Measurements from ENCODE around the gene ARRDC3. TPM values are rescaled to one million over a fixed set of nuclear protein-coding genes. Genes with fewer than 3 reads are reported as not detected.

Gene ARRDC3
- total RNA-seq, 1 experiment from 2014 or later: 2.8 TPM

GRCh38 chr5:91352831-91353695 is 30.1 kb downstream of the ARRDC3 start:
- no peak overlapping the region for H3K27ac ChIP-seq (ENCODE audit: insufficient read length, low read depth, low read length)
- no peak overlapping the region for H2BK5ac ChIP-seq (ENCODE audit: insufficient read length, low read length)
- H3K9me3 ChIP-seq (ENCODE audit: control insufficient read depth, low read depth, low read length): no peaks in the 10 kb centered on the region
- H3K18ac ChIP-seq (ENCODE audit: insufficient read length, low read depth, low read length): no peak overlapping the region
- no peak overlapping the region for H2BK120ac ChIP-seq (ENCODE audit: low read depth, low read length, poor library complexity, severe bottlenecking)
- WGBS (ENCODE audit: extremely low coverage, insufficient read length, low lambda C conversion rate): no CpG with 5 or more reads among the region's 9 CpGs
- no peak overlapping the region for H2BK15ac ChIP-seq (ENCODE audit: low read depth, low read length)
- H4K91ac ChIP-seq (ENCODE audit: insufficient read length, low read depth, low read length): no peak overlapping the region
- H2AFZ ChIP-seq (ENCODE audit: low read length): no peak overlapping the region
- no peak overlapping the region for H3K4me2 ChIP-seq (ENCODE audit: insufficient read depth, insufficient read length, low read length)
- no peak for DNase-seq
- peaks cover 4% of the 10 kb centered on the region; the same call in 1 of the 2 replicates for H3K4me1 ChIP-seq (ENCODE audit: insufficient read depth, low read length)
- no peaks in the 10 kb centered on the region for H3K27me3 Mint-ChIP-seq (ENCODE audit: low read depth)
- H2BK20ac ChIP-seq (ENCODE audit: low read depth, low read length, poor library complexity, severe bottlenecking): no peak overlapping the region
- H3K23ac ChIP-seq (ENCODE audit: insufficient read length, low read depth, low read length): no peak overlapping the region
- no peaks in the 10 kb centered on the region for H3K79me2 ChIP-seq (ENCODE audit: insufficient read depth, low read length)
- H3K27ac Mint-ChIP-seq: no peak overlapping the region
- no peak overlapping the region for H2AK5ac ChIP-seq (ENCODE audit: insufficient read length, low read length)
- no peak overlapping the region for H3K56ac ChIP-seq (ENCODE audit: insufficient read length, low read depth, low read length)
- H3K36me3 Mint-ChIP-seq (ENCODE audit: insufficient read depth in 1 of 3, low read depth in 3 of 3): peaks cover 0 to 6% (median 3%) of the 10 kb centered on the region in 3 experiments; a peak in 1 of 7 replicates
- no peaks in the 10 kb centered on the region for H3K27me3 ChIP-seq (ENCODE audit: insufficient read depth, low read length)
- H3K79me1 ChIP-seq (ENCODE audit: insufficient read depth, low read depth, low read length, poor library complexity, severe bottlenecking): no peaks in the 10 kb centered on the region
- TF ChIP-seq CTCF (conservative IDR thresholded peaks at IDR 0.05): no peak
- peaks cover 12 to 13% of the 10 kb centered on the region in 2 experiments for H3K4me1 Mint-ChIP-seq
- H2BK12ac ChIP-seq (ENCODE audit: insufficient read length, low read depth, low read length): no peak overlapping the region
- H4K5ac ChIP-seq (ENCODE audit: insufficient read length, low read depth, low read length): no peak overlapping the region
- no peak overlapping the region for H3T11ph ChIP-seq (ENCODE audit: low read length)
- peaks cover 6% of the 10 kb centered on the region in 2 experiments; a peak in 3 of 5 replicates for H3K9me3 Mint-ChIP-seq
- H3K14ac ChIP-seq (ENCODE audit: insufficient read depth, low read length): no peak overlapping the region
- H4K20me1 ChIP-seq (ENCODE audit: control insufficient read depth, insufficient read depth, insufficient read length): no peaks in the 10 kb centered on the region
- no peaks in the 10 kb centered on the region for H3K23me2 ChIP-seq (ENCODE audit: insufficient read length, low read depth, low read length, poor library complexity, severe bottlenecking)
- no peak overlapping the region for H3K4me3 Mint-ChIP-seq
- no peak overlapping the region for H3K9ac ChIP-seq (ENCODE audit: extremely low read depth, insufficient read length, low read length)
- no peak overlapping the region for H4K8ac ChIP-seq (replicated peaks; ENCODE audit: insufficient read length, low read depth, low read length)
- H3K4ac ChIP-seq (ENCODE audit: low read depth, low read length): no peak overlapping the region

Data from H9 (cell line).